ENCODE measurements around the gene FAM120C.

- TF ChIP-seq CTCF (conservative IDR thresholded peaks at IDR 0.05; ENCODE audit: low read depth, low read length), result no peak
- TF ChIP-seq EZH2 (IDR thresholded peaks at IDR 0.05; ENCODE audit: low read length, unreplicated experiment), result no peak
- TF ChIP-seq EZH2phosphoT487 (IDR thresholded peaks at IDR 0.05; ENCODE audit: borderline replicate concordance, low read length), result no peak
Measured at GRCh38 chrX:54193085-54193821, 10.2 kb upstream of the FAM120C start.

All from PC-3 (cell line).